GM12801 (cell line): ENCODE results near the gene CNGA2.

Experiments used
- CTCF ChIP-seq: IDR thresholded peaks from one replicate; pipeline ENCODE4 v1.5.1; 2011; ENCODE audit warnings: control low read depth; ENCODE audit not compliant: insufficient read length; ENCODE audit errors: extremely low read depth

Gene CNGA2

GRCh38 chrX:151725338-151725614, 9.3 kb upstream of the CNGA2 start:
- no peak for TF ChIP-seq CTCF

- no peak for TF ChIP-seq CTCF
These were observed 7.8 kb upstream of the CNGA2 start for GRCh38 chrX:151726751-151727150.

GRCh38 chrX:151727346-151727745, 7.2 kb upstream of the CNGA2 start:
- no peak for TF ChIP-seq CTCF

GRCh38 chrX:151729056-151729725, 5.4 kb upstream of the CNGA2 start:
- no peak for TF ChIP-seq CTCF

- TF ChIP-seq CTCF, result no peak
These were observed 673 bp downstream of the CNGA2 start for GRCh38 chrX:151735219-151735618.

GRCh38 chrX:151736685-151737084, 2.1 kb downstream of the CNGA2 start:
- TF ChIP-seq CTCF, result no peak

GRCh38 chrX:151737494-151737893, 2.9 kb downstream of the CNGA2 start:
- TF ChIP-seq CTCF, result no peak

- TF ChIP-seq CTCF, result no peak
These were observed 4.2 kb downstream of the CNGA2 start for GRCh38 chrX:151738751-151739150.
